HG02642 (cell line): ENCODE results near the gene INTS1.
"Not testable (repeated sequence)": the region's sequence is repeated elsewhere in the genome, so short reads cannot be mapped to it uniquely, and the experiment has no call there.

ENCODE experiments used
- ATAC-seq: cut with Tn5 transposase; IDR thresholded peaks from one replicate; pipeline ENCODE4 v1.9.1; 2021; ENCODE audit warnings: mild to moderate bottlenecking; ENCODE audit not compliant: unreplicated experiment, poor library complexity

The INTS1 gene

GRCh38 chr7:1531263-1531978 lies 27.2 kb upstream of the INTS1 start:
- peak; percentile 30 for ATAC-seq

GRCh38 chr7:1530946-1531262 lies 26.7 kb upstream of the INTS1 start:
- ATAC-seq: peak; percentile 20

GRCh38 chr7:1529383-1530116 lies 25.4 kb upstream of the INTS1 start:
- ATAC-seq: no peak

- ATAC-seq: no peak
Observed at GRCh38 chr7:1526271-1526754, 22.1 kb upstream of the INTS1 start.

- no peak for ATAC-seq
Observed at GRCh38 chr7:1525409-1525808, 21.2 kb upstream of the INTS1 start.

- no peak for ATAC-seq
Observed at GRCh38 chr7:1523844-1524243, 19.7 kb upstream of the INTS1 start.

- ATAC-seq: no peak
Observed at GRCh38 chr7:1523208-1523607, 19.0 kb upstream of the INTS1 start.

GRCh38 chr7:1521456-1521855 lies 17.3 kb upstream of the INTS1 start:
- no peak for ATAC-seq

- no peak for ATAC-seq
Observed at GRCh38 chr7:1520539-1521234, 16.5 kb upstream of the INTS1 start.

- ATAC-seq: not testable (repeated sequence)
Observed at GRCh38 chr7:1519322-1519922, 15.2 kb upstream of the INTS1 start.

- ATAC-seq: no peak
Observed at GRCh38 chr7:1516586-1517251, 12.5 kb upstream of the INTS1 start.

GRCh38 chr7:1515509-1515967 lies 11.3 kb upstream of the INTS1 start:
- ATAC-seq: not testable (repeated sequence)

- ATAC-seq: no peak
Observed at GRCh38 chr7:1514995-1515401, 10.8 kb upstream of the INTS1 start.

- ATAC-seq: no peak
Observed at GRCh38 chr7:1514407-1514806, 10.2 kb upstream of the INTS1 start.

GRCh38 chr7:1513657-1514095 lies 9.5 kb upstream of the INTS1 start:
- ATAC-seq: no peak

GRCh38 chr7:1512781-1513656 lies 8.8 kb upstream of the INTS1 start:
- ATAC-seq: no peak

- ATAC-seq: no peak
Observed at GRCh38 chr7:1511444-1512422, 7.5 kb upstream of the INTS1 start.

GRCh38 chr7:1510780-1511154 lies 6.6 kb upstream of the INTS1 start:
- ATAC-seq: no peak
